ENCODE results near the gene BIVM. TPM values are rescaled to one million over a fixed set of nuclear protein-coding genes. Genes with fewer than 3 reads are reported as not detected.

The BIVM gene
- total and polyA plus RNA-seq, 4 donors: 7.4 to 17.8 (median 11.3) TPM

DNA sequence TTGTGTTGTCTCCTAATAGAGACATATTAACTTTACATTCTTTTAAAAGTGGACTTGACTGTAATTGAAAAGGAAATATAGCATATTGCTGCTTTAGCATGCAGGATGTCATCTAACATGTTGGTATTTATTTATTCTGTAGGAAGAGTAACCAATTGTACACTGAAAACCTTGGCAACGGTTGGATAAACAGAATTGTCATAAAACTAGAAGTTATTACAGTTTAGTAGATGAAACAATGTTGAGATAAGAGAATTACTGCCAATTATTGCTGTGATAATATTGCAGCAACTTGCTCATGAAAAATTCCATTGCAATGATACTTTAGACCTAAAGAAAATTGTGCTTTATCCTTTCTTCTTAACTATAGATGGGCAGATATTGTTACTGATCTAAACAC, 39.4 kb downstream of the BIVM start:
- Histone ChIP-seq H3K9me3 (ENCODE audit: control insufficient read depth in 4 of 4, low read length in 3 of 4) (no peaks in the 10 kb centered on the region), H3K9ac (ENCODE audit: low read depth in 1 of 2, low read length in 2 of 2) (no peak overlapping the region), H3K36me3 (ENCODE audit: control insufficient read depth in 4 of 4, insufficient read depth in 3 of 4, low read depth in 1 of 4, low read length in 3 of 4) (peaks cover 3 to 17% (median 4%) of the 10 kb centered on the region in 4 donors), H3K4me1 (ENCODE audit: control insufficient read depth in 4 of 4, insufficient read depth in 4 of 4, low read length in 3 of 4) (peaks cover 0 to 6% (median 0%) of the 10 kb centered on the region in 4 donors), H3K27ac (ENCODE audit: low read depth in 1 of 2, low read length in 2 of 2) (no peak overlapping the region), H3K4me3 (ENCODE audit: low read depth in 1 of 3, low read length in 3 of 3) (no peak overlapping the region), H3K27me3 (ENCODE audit: control insufficient read depth in 4 of 4, insufficient read depth in 4 of 4, low read length in 3 of 4) (no peaks in the 10 kb centered on the region)
- DNase-seq (ENCODE audit: low spot score): no peak
- 75% methylated on average over 1 of the region's 1 CpG for WGBS
- TF ChIP-seq, protein P1, sequence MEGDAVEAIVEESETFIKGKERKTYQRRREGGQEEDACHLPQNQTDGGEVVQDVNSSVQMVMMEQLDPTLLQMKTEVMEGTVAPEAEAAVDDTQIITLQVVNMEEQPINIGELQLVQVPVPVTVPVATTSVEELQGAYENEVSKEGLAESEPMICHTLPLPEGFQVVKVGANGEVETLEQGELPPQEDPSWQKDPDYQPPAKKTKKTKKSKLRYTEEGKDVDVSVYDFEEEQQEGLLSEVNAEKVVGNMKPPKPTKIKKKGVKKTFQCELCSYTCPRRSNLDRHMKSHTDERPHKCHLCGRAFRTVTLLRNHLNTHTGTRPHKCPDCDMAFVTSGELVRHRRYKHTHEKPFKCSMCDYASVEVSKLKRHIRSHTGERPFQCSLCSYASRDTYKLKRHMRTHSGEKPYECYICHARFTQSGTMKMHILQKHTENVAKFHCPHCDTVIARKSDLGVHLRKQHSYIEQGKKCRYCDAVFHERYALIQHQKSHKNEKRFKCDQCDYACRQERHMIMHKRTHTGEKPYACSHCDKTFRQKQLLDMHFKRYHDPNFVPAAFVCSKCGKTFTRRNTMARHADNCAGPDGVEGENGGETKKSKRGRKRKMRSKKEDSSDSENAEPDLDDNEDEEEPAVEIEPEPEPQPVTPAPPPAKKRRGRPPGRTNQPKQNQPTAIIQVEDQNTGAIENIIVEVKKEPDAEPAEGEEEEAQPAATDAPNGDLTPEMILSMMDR (IDR thresholded peaks at IDR 0.05; ENCODE audit: low read depth, low read length, missing input control): no peak
- TF ChIP-seq, protein P2, sequence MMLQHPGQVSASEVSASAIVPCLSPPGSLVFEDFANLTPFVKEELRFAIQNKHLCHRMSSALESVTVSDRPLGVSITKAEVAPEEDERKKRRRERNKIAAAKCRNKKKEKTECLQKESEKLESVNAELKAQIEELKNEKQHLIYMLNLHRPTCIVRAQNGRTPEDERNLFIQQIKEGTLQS (IDR thresholded peaks at IDR 0.05): no peak

DNA sequence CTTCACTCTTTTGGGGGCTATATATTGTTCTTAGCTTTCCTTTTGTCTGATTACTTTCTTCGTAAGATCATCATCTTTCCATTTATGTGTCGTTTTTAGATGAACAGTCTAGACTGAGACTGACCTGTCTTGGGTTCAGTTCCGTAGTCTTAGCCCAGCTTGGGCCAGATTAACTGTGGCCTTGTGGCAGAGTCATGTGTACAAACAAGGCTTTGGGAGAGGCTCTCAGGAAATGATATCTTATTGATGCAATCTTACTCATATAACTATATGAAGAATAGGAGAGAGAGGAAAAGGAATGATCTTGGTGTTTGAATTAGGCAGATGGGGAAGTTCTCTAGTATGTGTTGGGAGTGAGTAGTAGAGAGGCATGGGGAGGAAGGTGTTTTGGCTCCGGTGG, 40.1 kb downstream of the BIVM start:
- no peaks in the 10 kb centered on the region for H3K9me3 ChIP-seq (ENCODE audit: control insufficient read depth in 4 of 4, low read length in 3 of 4)
- no peaks in the 10 kb centered on the region for H3K27me3 ChIP-seq (ENCODE audit: control insufficient read depth in 4 of 4, insufficient read depth in 4 of 4, low read length in 3 of 4)
- no peak overlapping the region for H3K9ac ChIP-seq (ENCODE audit: low read depth in 1 of 2, low read length in 2 of 2)
- H3K4me1 ChIP-seq (ENCODE audit: control insufficient read depth in 4 of 4, insufficient read depth in 4 of 4, low read length in 3 of 4): peaks cover 0 to 6% (median 0%) of the 10 kb centered on the region in 4 donors
- TF ChIP-seq, protein P3, sequence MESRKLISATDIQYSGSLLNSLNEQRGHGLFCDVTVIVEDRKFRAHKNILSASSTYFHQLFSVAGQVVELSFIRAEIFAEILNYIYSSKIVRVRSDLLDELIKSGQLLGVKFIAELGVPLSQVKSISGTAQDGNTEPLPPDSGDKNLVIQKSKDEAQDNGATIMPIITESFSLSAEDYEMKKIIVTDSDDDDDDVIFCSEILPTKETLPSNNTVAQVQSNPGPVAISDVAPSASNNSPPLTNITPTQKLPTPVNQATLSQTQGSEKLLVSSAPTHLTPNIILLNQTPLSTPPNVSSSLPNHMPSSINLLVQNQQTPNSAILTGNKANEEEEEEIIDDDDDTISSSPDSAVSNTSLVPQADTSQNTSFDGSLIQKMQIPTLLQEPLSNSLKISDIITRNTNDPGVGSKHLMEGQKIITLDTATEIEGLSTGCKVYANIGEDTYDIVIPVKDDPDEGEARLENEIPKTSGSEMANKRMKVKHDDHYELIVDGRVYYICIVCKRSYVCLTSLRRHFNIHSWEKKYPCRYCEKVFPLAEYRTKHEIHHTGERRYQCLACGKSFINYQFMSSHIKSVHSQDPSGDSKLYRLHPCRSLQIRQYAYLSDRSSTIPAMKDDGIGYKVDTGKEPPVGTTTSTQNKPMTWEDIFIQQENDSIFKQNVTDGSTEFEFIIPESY (IDR thresholded peaks at IDR 0.05): no peak
- no peak for TF ChIP-seq RAD21 (IDR thresholded peaks at IDR 0.05)
- no peak for TF ChIP-seq EGR1 (IDR thresholded peaks at IDR 0.05; ENCODE audit: low read depth in 2 of 2)
- TF ChIP-seq SP1 (IDR thresholded peaks at IDR 0.05): no peak
- TF ChIP-seq, protein P4, sequence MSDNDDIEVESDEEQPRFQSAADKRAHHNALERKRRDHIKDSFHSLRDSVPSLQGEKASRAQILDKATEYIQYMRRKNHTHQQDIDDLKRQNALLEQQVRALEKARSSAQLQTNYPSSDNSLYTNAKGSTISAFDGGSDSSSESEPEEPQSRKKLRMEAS (IDR thresholded peaks at IDR 0.05): no peak
- no peak for TF ChIP-seq NR2F2 (IDR thresholded peaks at IDR 0.05)
- no peak for TF ChIP-seq GABPA (IDR thresholded peaks at IDR 0.05 in 1 of 2, conservative IDR thresholded peaks at IDR 0.05 in 1 of 2)
- no peak for TF ChIP-seq FOXA2 (IDR thresholded peaks at IDR 0.05)
- no peak for TF ChIP-seq YY1 (IDR thresholded peaks at IDR 0.05)
- H3K4me3 ChIP-seq (ENCODE audit: low read depth in 1 of 3, low read length in 3 of 3): no peak overlapping the region
- H3K27ac ChIP-seq (ENCODE audit: low read depth in 1 of 2, low read length in 2 of 2): no peak overlapping the region
- WGBS: 48% methylated on average over 4 of the region's 4 CpGs
- peaks cover 3 to 13% (median 4%) of the 10 kb centered on the region in 4 donors for H3K36me3 ChIP-seq (ENCODE audit: control insufficient read depth in 4 of 4, insufficient read depth in 3 of 4, low read depth in 1 of 4, low read length in 3 of 4)
- no peak for DNase-seq (ENCODE audit: low spot score)

DNA sequence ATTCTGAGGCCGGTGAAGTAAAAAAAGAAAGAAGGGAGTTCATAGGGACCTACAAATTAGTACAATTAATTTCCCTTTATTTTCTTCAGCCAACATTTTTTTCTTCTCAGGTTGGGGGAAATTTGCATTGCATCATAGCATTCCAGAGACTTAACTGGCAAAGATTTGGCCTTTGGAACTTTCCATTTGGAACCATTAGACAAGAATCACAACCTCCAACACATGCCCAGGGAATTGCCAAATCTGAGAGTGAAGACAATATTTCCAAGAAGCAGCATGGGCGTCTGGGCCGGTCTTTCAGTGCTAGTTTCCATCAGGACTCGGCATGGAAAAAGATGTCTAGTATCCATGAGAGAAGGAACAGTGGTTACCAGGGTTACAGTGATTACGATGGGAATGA, 40.5 kb downstream of the BIVM start:
- no peak for DNase-seq (ENCODE audit: low spot score)
- 93% methylated on average over 5 of the region's 5 CpGs for WGBS
- TF ChIP-seq SP1 (IDR thresholded peaks at IDR 0.05) (peak; percentile 10), RXRA (IDR thresholded peaks at IDR 0.05) (peak in 1 of 2 donors; percentile 6), YY1 (IDR thresholded peaks at IDR 0.05) (no peak), HNF4A (conservative IDR thresholded peaks at IDR 0.05) (peak; percentile 31 to 40)
- peaks cover under 1 to 10% (median 4%) of the 10 kb centered on the region in 4 donors for H3K36me3 ChIP-seq (ENCODE audit: control insufficient read depth in 4 of 4, insufficient read depth in 3 of 4, low read depth in 1 of 4, low read length in 3 of 4)
- no peaks in the 10 kb centered on the region for H3K27me3 ChIP-seq (ENCODE audit: control insufficient read depth in 4 of 4, insufficient read depth in 4 of 4, low read length in 3 of 4)
- no peaks in the 10 kb centered on the region for H3K9me3 ChIP-seq (ENCODE audit: control insufficient read depth in 4 of 4, low read length in 3 of 4)
- H3K4me1 ChIP-seq (ENCODE audit: control insufficient read depth in 4 of 4, insufficient read depth in 4 of 4, low read length in 3 of 4): peaks cover 0 to 6% (median under 1%) of the 10 kb centered on the region in 4 donors
- H3K9ac ChIP-seq (ENCODE audit: low read depth in 1 of 2, low read length in 2 of 2): no peak overlapping the region
- H3K27ac ChIP-seq (ENCODE audit: low read depth in 1 of 2, low read length in 2 of 2): no peak overlapping the region
- H3K4me3 ChIP-seq (ENCODE audit: low read depth in 1 of 3, low read length in 3 of 3): no peak overlapping the region
